IPS-11a (cell line): Measurements from ENCODE around the gene DTHD1.

Experiments used
- H3K4me3 ChIP-seq: one replicate; pipeline ENCODE4 v1.5.1; 2013; ENCODE audit warnings: low read depth, low read length, control low read depth

The DTHD1 gene

DNA sequence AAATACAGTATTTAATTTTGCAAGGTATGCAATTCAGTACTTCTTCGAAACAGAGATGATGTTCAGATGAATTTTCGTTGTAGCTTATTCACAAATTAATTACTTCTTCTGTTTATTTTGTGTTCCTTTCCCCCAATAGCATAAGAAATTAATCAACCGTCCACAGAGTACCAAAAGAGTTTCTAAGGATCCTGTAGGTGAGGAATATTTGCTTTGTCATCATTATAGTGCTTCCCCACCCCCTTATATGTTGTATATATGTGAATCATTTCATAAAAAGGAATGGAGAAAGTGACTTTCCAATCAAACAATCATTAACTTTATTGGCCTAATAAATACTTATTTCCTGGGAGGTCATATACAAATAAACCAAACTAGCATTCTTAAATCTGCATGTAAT is 57.6 kb downstream of the DTHD1 start:
- no peak overlapping the region for H3K4me3 ChIP-seq

- H3K4me3 ChIP-seq = no peak overlapping the region
These were observed 60.5 kb downstream of the DTHD1 start for GRCh38 chr4:36341936-36342335.

GRCh38 chr4:36343501-36344175 is 62.2 kb downstream of the DTHD1 start:
- no peak overlapping the region for H3K4me3 ChIP-seq

DNA sequence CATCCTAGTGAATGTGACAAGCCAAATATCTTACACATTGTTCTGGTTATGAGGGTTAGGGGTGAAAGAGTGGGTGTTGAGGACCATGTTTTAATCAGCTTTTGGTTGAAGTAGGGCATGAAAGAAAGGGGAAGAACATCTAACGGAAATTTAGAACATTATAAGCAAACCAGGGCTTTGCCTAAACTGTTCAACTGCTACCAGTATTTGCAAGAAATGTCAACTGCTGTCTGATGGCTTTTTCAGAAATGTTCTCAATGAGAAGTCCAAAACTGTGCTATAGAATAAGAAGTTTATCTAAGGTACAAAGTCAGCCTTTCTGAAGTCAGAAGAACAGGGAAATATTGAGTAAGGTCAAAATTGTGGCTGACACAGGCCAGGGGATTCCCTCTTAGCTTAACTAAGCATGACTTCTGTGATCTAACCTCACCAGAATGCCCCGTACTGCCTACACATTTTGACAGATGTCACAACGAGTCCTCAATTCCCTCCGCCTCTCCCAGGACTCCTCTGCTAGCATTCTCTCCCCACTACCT is 67.1 kb downstream of the DTHD1 start:
- H3K4me3 ChIP-seq = no peak overlapping the region

- H3K4me3 ChIP-seq = no peak overlapping the region
These were observed 68.6 kb downstream of the DTHD1 start for GRCh38 chr4:36349938-36350549.

- no peak overlapping the region for H3K4me3 ChIP-seq
These were observed 69.8 kb downstream of the DTHD1 start for GRCh38 chr4:36351082-36351666.

GRCh38 chr4:36353998-36354397 is 72.6 kb downstream of the DTHD1 start:
- no peak overlapping the region for H3K4me3 ChIP-seq

DNA sequence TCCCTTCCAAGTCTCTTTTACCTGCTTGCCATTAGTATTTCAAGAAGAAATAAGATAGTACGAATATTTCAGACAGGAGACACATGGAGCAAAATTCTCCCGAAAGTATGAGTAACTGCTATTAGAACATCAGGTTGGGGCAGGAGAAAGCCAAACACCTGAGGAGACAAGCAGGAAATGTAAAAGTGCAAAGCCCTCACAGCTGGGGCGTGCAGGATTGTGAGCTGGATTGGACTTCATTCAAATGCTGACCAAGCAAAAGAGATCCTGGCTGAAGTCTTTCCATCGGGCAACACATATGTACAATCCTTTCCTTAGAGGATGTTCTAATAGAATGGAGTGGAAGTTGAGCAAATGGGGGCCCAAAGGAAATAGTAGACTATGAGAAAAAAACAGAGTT is 76.8 kb downstream of the DTHD1 start:
- no peak overlapping the region for H3K4me3 ChIP-seq

DNA sequence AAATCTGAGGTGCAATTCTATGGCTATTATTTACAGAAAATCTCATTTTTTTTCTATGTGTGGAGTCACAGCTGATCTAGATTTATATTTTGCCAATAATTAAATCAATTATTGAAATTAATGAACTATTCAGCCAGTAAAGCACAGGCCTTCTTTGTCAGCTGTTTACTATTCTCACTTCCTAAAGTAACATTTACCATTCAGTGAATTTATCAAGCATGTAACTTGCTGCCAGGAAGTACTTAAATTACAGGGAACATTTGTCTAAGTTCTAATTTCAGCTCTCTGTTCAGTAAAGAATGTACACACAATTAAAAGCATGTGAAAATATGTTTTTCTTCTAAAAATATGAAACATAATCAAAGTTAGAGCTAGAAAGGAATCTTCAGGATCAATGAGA is 79.3 kb downstream of the DTHD1 start:
- no peak overlapping the region for H3K4me3 ChIP-seq

- no peak overlapping the region for H3K4me3 ChIP-seq
These were observed 81.6 kb downstream of the DTHD1 start for GRCh38 chr4:36363024-36363423.

DNA sequence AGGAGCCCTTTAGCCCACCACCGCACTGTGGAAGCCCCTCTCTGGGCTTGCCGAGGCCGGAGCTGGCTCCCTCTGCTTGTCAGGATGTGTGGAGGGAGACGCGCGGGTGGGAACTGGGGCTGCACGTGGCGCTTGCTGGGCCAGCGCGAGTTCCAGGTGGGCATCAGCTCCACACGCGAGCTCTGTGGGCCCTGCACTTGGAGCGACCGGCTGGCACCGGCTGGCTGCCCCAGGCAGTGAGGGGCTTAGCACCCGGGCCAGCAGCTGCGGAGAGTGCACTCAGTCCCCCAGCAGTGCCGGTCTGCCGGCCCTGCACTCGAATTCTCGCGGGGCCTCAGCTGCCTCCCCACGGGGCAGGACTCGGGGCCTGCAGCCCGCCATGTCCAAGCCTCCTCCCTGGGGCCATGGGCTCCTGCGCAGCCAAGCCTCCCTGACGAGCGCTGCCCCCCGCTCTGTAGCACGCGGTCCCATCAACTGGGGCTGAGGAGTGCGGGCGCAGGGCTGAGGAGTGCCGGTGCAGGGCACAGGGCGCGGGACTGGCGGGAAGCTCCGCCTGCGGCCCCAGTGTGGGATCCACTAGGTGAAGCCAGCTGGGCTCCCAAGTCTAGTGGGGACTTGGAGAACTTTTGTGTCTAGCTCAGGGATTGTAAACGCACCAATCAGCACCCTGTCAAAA is 93.6 kb downstream of the DTHD1 start:
- no peak overlapping the region for H3K4me3 ChIP-seq

DNA sequence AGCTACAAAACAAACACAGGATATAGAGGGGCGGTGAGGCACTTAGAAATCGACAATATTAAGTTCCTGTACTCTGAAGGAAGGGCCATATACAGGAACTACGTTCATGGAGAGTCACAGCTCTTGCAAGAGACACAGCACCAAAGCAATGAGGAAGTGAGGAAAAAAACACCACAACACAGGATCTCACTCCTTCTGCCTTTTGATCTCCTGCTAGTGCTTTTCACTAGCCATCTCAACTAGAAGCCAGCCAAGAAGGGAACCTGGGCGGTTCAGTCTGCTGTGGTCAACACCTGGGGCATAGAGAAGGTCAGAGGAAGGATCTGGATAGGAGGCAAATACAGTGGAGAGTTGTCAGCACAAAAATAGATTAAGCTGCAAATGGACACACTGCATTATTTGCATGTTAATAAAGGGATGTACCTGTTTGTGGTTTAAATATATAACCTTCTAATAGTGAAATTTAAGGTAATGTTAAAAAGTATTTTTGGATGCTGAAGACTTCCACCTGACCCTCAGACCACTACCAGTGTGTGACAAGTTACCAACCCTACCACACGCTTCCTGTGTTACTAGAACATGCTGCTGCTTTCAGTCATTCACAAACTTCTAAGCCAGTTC is 104.6 kb downstream of the DTHD1 start:
- no peak overlapping the region for H3K4me3 ChIP-seq

DNA sequence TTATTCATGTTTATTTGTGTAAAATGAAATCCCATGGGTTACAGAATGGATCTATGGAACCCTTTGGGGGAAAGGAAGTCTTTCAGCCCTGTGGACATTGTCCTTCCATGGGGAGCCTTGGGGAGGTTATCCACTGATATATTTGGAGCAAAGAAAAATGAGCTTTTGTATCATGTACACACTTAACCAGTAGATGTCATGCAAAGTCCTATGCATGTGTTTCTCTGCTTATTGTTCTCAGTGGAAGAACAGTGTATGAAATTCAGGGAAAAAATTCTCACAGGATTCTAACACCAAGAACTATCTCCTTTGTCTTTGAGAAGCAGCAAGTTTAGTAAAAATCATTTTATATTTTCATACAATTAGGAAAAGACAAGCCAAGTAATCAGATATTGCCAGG is 105.3 kb downstream of the DTHD1 start:
- no peak overlapping the region for H3K4me3 ChIP-seq

DNA sequence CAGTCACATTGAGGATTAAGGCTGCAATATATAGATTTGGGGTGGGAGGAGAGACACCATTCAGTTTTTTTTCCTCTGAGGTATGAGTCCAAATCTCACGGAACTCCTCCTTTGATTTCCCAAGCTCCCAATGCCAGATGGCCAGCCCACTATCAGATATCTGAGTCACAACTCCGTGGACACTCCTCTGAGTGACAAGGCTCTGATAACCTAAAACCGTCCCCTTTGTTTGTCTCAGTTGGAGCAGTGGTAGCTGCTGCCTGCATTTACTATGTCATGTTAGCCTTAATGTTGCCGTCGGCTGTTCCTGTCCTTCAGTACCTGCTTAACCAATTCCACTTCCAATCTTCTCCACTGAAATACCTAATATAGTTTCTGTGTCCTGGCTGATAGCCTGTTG is 107.3 kb downstream of the DTHD1 start:
- no peak overlapping the region for H3K4me3 ChIP-seq

DNA sequence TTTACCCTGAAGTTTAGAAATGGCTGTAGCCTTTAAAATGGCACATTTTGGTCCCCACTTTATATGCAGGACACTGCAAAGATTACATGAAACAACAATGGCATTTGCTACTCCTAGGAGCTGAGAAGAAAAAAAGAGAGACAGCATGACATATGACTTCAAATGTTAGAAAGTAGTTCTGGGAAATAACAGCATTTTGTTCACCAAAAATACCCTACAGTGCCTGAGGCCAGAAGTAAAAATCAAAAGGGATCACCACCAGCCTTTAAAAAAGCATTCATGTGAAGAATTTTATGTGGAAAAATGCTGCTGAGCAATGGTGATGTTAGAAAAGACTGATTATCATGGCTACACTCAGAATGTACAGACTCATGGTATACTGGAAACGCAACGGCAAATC is 110.0 kb downstream of the DTHD1 start:
- no peak overlapping the region for H3K4me3 ChIP-seq

GRCh38 chr4:36392024-36392423 is 110.6 kb downstream of the DTHD1 start:
- H3K4me3 ChIP-seq = no peak overlapping the region

DNA sequence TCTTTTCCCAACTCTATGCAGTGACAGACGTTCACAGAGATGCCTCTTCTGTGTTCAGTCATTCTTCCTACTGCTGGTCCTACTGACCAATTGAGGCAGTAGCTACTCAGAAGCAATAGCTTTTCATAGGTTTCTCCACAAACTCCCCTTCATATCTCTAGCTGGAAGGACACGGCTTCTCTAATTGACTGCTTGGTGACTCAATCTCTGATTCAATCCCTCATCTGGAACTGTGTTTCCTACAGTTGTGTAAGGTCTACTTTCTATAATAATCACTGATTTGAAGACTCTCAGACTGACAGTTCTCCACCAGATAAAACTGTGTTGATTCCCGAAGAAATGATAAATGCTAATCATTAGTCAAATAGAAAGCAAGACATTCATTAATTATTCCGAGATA is 111.5 kb downstream of the DTHD1 start:
- H3K4me3 ChIP-seq = no peak overlapping the region
